HCT116 (cell line): ENCODE measurements around the gene NDUFC1. TPM values are rescaled to one million over a fixed set of nuclear protein-coding genes. Genes with fewer than 3 reads are reported as not detected.
A peak's percentile ranks its signal among the peaks of the same experiment; 100 is the strongest.

ENCODE experiments used
- ATAC-seq: fragments of 200-7000 bp; cut with Tn5 transposase; 2 replicates; pipeline ENCODE4 v1.9.1; 2020; ENCODE audit warnings: mild to moderate bottlenecking, moderate library complexity
- BruUV-seq: library from RNA; stranded (reverse); fragments of 400-500 nt; replicated peaks from 2 replicates; lab custom pipeline; 2021; lab: Mats Ljungman, UMichigan
- CTCF ChIA-PET: fragments of 300-600 bp; sonication (Branson Sonifier 250); formaldehyde crosslinking; loops from one replicate; lab custom pipeline; 2021; ENCODE audit warnings: antibody characterized with exemption; lab: Charles Lee
- POLR2A ChIA-PET: fragments of 300-600, 350-600 bp; sonication (Branson Sonifier 250); formaldehyde crosslinking; loops from one replicate; lab custom pipeline; 2021; ENCODE audit warnings: antibody characterized with exemption; lab: Charles Lee
- RAD21 ChIA-PET, 2 experiments: fragments of 300-600 bp; sonication (Branson Sonifier 250); formaldehyde crosslinking; loops; one replicate each; lab custom pipeline; 2023; ENCODE audit warnings: low total read pairs in 2 of 2; ENCODE audit not compliant: uncharacterized antibody in 2 of 2, unreplicated experiment in 2 of 2, low non-redundant PET in 1 of 2; lab: Charles Lee
- DNase-seq: peaks from one replicate; pipeline ENCODE4 v3.0.0-alpha.2; 2010; ENCODE audit warnings: low read depth, low spot score
- H2AFZ ChIP-seq: fragments of 200-600 bp; shearing (Covaris generic), sonication (generic); 2 replicates; pipeline ENCODE4 v1.6.1; 2017; ENCODE audit warnings: low read depth, mixed run types, mixed read lengths, antibody characterized with exemption, low read length; ENCODE audit not compliant: poor library complexity, severe bottlenecking
- H3K27ac ChIP-seq: 2 replicates; pipeline ENCODE4 v1.5.1; 2012; ENCODE audit warnings: low read depth, low read length
- H3K27me3 ChIP-seq: fragments of 200-600 bp; sonication (generic); 2 replicates; pipeline ENCODE4 v1.6.1; 2016; ENCODE audit warnings: mixed run types, low read length, mixed read lengths; ENCODE audit not compliant: insufficient read depth
- H3K36me3 ChIP-seq, 2 experiments: fragments of 200-500 bp in 1 of 2; fragments of 200-600 bp in 1 of 2; sonication (Bioruptor generic) in 1 of 2; sonication (generic) in 1 of 2; 2 replicates each; pipeline versions ENCODE4 v1.5.1 to v1.6.1; 2014 to 2016; ENCODE audit warnings: low read length in 2 of 2, inconsistent platforms in 1 of 2, mixed read lengths in 1 of 2, mixed run types in 1 of 2; ENCODE audit not compliant: insufficient read depth in 2 of 2, control insufficient read depth in 1 of 2
- H3K4me1 ChIP-seq, 2 experiments: fragments of 200-600 bp in 1 of 2; sonication (generic) in 1 of 2; 2 replicates each; pipeline versions ENCODE4 v1.5.1 to v1.6.1; 2012 to 2017; ENCODE audit warnings: low read length in 2 of 2, inconsistent platforms in 1 of 2, mild to moderate bottlenecking in 1 of 2, mixed read lengths in 1 of 2, mixed run types in 1 of 2, moderate library complexity in 1 of 2; ENCODE audit not compliant: insufficient read depth in 2 of 2, control insufficient read depth in 1 of 2
- H3K4me2 ChIP-seq: fragments of 200-600 bp; sonication (generic); 2 replicates; pipeline ENCODE4 v1.6.1; 2017; ENCODE audit warnings: mixed run types, low read length, mixed read lengths
- H3K4me3 ChIP-seq, 2 experiments: fragments of 200-600 bp in 1 of 2; sonication (generic) in 1 of 2; replicated peaks in 1 of 2; 2 replicates each; pipeline ENCODE4 v1.5.1; 2011 to 2016; ENCODE audit warnings: low read length in 2 of 2, control low read depth in 1 of 2, low read depth in 1 of 2, mild to moderate bottlenecking in 1 of 2, mixed read lengths in 1 of 2, mixed run types in 1 of 2
- H3K79me2 ChIP-seq: fragments of 200-600 bp; sonication (generic); 2 replicates; pipeline ENCODE4 v1.6.1; 2017; ENCODE audit warnings: mild to moderate bottlenecking, mixed run types, low read length, moderate library complexity, mixed read lengths; ENCODE audit not compliant: insufficient read depth
- H3K9ac ChIP-seq: fragments of 200-600 bp; sonication (generic); 2 replicates; pipeline ENCODE4 v1.6.1; 2016; ENCODE audit warnings: low read length, mixed read lengths
- H3K9me2 ChIP-seq: fragments of 200-600 bp; sonication (generic), shearing (Covaris generic); 2 replicates; pipeline ENCODE4 v1.6.1; 2017; ENCODE audit warnings: mixed run types, mild to moderate bottlenecking, moderate library complexity; ENCODE audit not compliant: insufficient read depth
- H3K9me3 ChIP-seq, 2 experiments: fragments of 200-500 bp in 1 of 2; fragments of 200-600 bp in 1 of 2; sonication (Bioruptor generic) in 1 of 2; sonication (generic) in 1 of 2; 2 replicates each; pipeline ENCODE4 v1.6.1; 2014 to 2017; ENCODE audit warnings: low read length in 2 of 2, mixed read lengths in 2 of 2, inconsistent platforms in 1 of 2, low read depth in 1 of 2, mild to moderate bottlenecking in 1 of 2, mixed run types in 1 of 2, moderate library complexity in 1 of 2; ENCODE audit not compliant: control insufficient read depth in 1 of 2, insufficient read depth in 1 of 2
- H4K20me1 ChIP-seq: fragments of 200-600 bp; sonication (generic), shearing (Covaris generic); 2 replicates; pipeline ENCODE4 v1.6.1; 2017; ENCODE audit warnings: mixed run types, mild to moderate bottlenecking, moderate library complexity; ENCODE audit not compliant: insufficient read depth
- FOSL1 ChIP-seq: IDR thresholded peaks from 2 replicates; pipeline ENCODE4 v1.6.1; 2012; ENCODE audit warnings: low read depth
- intact Hi-C: fragments of 100-400 bp; cut with micrococcal nuclease; formaldehyde crosslinking; loops from 2 replicates; pipeline ENCODE4 v1.10.0; 2022
- total RNA-seq: library from RNA; stranded (reverse); gene quantifications from one replicate; pipeline ENCODE4 v1.2.1, GENCODE V29; 2021; ENCODE audit not compliant: unreplicated experiment
- TF ChIP-seq, protein P1 (sequence below): IDR thresholded peaks from 2 replicates; pipeline ENCODE4 v1.6.1; 2012; ENCODE audit warnings: low read depth

The NDUFC1 gene
- total RNA-seq, 1 experiment from 2014 or later, result 86.9 TPM

- DNase-seq, result no peak
- H3K27ac ChIP-seq, result peak overlapping the region; percentile 28; the same call in 1 of the 2 replicates
- H3K9ac ChIP-seq, result no peak overlapping the region
- no peaks in the 10 kb centered on the region for H3K9me3 ChIP-seq
- ChIA-PET RAD21 (no interaction called here), POLR2A (interaction anchor here (1.4 kb wide), 1 partner anchor 57 kb away, joined by 4 read pairs; no protein-coding TSS in a partner anchor), CTCF (no interaction called here)
- H3K79me2 ChIP-seq, result no peaks in the 10 kb centered on the region
- peaks cover 6 to 25% of the 10 kb centered on the region in 2 experiments; a peak in 3 of 4 replicates for H3K4me1 ChIP-seq
- H4K20me1 ChIP-seq, result no peaks in the 10 kb centered on the region
- no peaks in the 10 kb centered on the region for H3K9me2 ChIP-seq
- TF ChIP-seq, protein P1, sequence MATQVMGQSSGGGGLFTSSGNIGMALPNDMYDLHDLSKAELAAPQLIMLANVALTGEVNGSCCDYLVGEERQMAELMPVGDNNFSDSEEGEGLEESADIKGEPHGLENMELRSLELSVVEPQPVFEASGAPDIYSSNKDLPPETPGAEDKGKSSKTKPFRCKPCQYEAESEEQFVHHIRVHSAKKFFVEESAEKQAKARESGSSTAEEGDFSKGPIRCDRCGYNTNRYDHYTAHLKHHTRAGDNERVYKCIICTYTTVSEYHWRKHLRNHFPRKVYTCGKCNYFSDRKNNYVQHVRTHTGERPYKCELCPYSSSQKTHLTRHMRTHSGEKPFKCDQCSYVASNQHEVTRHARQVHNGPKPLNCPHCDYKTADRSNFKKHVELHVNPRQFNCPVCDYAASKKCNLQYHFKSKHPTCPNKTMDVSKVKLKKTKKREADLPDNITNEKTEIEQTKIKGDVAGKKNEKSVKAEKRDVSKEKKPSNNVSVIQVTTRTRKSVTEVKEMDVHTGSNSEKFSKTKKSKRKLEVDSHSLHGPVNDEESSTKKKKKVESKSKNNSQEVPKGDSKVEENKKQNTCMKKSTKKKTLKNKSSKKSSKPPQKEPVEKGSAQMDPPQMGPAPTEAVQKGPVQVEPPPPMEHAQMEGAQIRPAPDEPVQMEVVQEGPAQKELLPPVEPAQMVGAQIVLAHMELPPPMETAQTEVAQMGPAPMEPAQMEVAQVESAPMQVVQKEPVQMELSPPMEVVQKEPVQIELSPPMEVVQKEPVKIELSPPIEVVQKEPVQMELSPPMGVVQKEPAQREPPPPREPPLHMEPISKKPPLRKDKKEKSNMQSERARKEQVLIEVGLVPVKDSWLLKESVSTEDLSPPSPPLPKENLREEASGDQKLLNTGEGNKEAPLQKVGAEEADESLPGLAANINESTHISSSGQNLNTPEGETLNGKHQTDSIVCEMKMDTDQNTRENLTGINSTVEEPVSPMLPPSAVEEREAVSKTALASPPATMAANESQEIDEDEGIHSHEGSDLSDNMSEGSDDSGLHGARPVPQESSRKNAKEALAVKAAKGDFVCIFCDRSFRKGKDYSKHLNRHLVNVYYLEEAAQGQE, result no peak
- peak; percentile 12; the same call in 1 of the 2 replicates for TF ChIP-seq FOSL1
- BruUV-seq, result no TSS peak
- intact Hi-C loops, result no loop called here
- no peaks in the 10 kb centered on the region for H3K36me3 ChIP-seq
- peak; percentile 67 for ATAC-seq
- H3K27me3 ChIP-seq, result no peaks in the 10 kb centered on the region
- H3K4me3 ChIP-seq, result no peak overlapping the region
- H2AFZ ChIP-seq, result peak overlapping the region; percentile 91
- peak overlapping the region; percentile 47; the same call in 1 of the 2 replicates for H3K4me2 ChIP-seq
Observed at GRCh38 chr4:139243448-139244365, 58.6 kb downstream of the NDUFC1 start.
